ENCODE results near the gene XAB2. TPM values are rescaled to one million over a fixed set of nuclear protein-coding genes. Genes with fewer than 3 reads are reported as not detected.

XAB2 gene
- total and polyA plus RNA-seq, 4 experiments from 2014 or later, result 5.4 to 77.2 (median 42.6) TPM

DNA sequence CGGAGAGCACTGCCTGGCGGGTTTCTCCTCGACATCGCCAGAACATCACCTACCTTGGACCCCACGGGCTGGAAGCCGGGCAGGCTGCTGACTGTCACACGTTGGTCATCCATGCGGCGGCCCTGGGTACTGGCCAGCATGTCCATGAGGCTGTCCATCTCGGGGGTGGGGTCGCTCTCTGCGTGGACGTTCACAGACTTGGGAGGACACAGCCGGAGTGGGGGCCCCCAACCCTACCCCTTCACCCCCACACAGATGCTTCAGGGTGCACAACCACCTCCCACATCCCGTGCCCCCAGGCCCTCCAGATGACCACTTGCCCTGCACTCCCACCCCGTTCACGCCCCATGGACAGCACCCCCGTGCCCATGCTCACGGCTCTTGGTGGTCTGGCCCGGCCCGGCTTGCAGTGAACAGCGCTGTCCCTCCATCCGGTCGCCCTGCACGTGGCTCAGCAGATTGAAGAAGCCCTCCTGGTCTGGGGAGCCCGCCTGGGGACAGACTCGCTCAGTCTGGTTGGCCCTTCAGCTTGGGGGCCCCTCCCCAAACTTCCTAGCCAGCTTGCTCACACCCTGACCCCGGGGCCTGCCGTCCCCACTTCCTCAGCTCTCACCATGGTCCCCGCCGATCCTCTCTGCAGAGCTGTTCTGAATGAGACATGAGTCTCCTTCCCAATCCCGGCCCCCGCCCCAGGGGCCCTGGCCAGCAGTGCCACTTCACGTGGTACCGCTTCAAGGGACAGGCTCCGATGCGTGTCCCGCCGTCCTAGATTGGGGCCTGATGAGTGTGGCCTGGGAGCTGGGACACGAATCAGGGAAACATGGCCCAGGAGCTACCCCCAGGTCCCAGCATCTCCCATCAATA, 3.2 kb upstream of the XAB2 start:
- Mint-ChIP-seq H3K9me3 (peaks cover 0 to 1% (median 0%) of the 10 kb centered on the region in 8 donors), H3K4me1 (peaks cover 20 to 68% (median 44%) of the 10 kb centered on the region in 4 donors), H3K27me3 (no peaks in the 10 kb centered on the region), H3K4me3 (peak overlapping the region in 1 of 8 donors; percentile 25), H3K36me3 (peaks cover 0 to 27% of the 10 kb centered on the region in 2 donors), H3K27ac (peak overlapping the region in 2 of 7 donors; percentile 7 to 13)
- Histone ChIP-seq H3K9me3 (ENCODE audit: control insufficient read depth in 1 of 2, low read length in 2 of 2) (no peaks in the 10 kb centered on the region), H3K4me3 (ENCODE audit: low read length in 2 of 2) (no peak overlapping the region), H3K4me1 (ENCODE audit: insufficient read depth, low read length) (peaks cover 39% of the 10 kb centered on the region), H3K27me3 (ENCODE audit: insufficient read depth, low read length) (no peaks in the 10 kb centered on the region), H3K27ac (ENCODE audit: low read depth, low read length) (no peak overlapping the region), H3K36me3 (ENCODE audit: insufficient read depth, low read length) (peaks cover 6% of the 10 kb centered on the region)
- ChIA-PET POLR2A (ENCODE audit: partially characterized antibody) (interaction anchor here (1.3 to 1.8 kb wide), 2 partner anchors 8 to 10 kb away, joined by 3 to 4 read pairs; no protein-coding TSS in a partner anchor), CTCF (ENCODE audit: partially characterized antibody) (interaction anchor here (1.0 kb wide), 1 partner anchor 20 kb away, joined by 4 read pairs; no protein-coding TSS in a partner anchor)
- intact Hi-C loops (cut with micrococcal nuclease), result no loop called here
- DNase-seq, result no peak

GRCh38 chr19:7631577-7631976, 2.2 kb upstream of the XAB2 start:
- POLR2A ChIA-PET (ENCODE audit: partially characterized antibody), result interaction anchor here (1.8 kb wide), 1 partner anchor 7 kb away, joined by 4 read pairs; no protein-coding TSS in a partner anchor
- Histone ChIP-seq H3K4me3 (ENCODE audit: low read length in 2 of 2) (no peak overlapping the region), H3K27ac (ENCODE audit: low read depth, low read length) (no peak overlapping the region), H3K27me3 (ENCODE audit: insufficient read depth, low read length) (no peaks in the 10 kb centered on the region), H3K36me3 (ENCODE audit: insufficient read depth, low read length) (peaks cover 13% of the 10 kb centered on the region), H3K9me3 (ENCODE audit: control insufficient read depth in 1 of 2, low read length in 2 of 2) (no peaks in the 10 kb centered on the region), H3K4me1 (ENCODE audit: insufficient read depth, low read length) (peaks cover 38% of the 10 kb centered on the region)
- Mint-ChIP-seq H3K4me3 (peak overlapping the region in 4 of 8 donors; percentile 21 to 33 (median 26)), H3K36me3 (peaks cover 4 to 32% of the 10 kb centered on the region in 2 donors), H3K9me3 (peaks cover 0 to 3% (median 0%) of the 10 kb centered on the region in 8 donors), H3K4me1 (peaks cover 20 to 61% (median 45%) of the 10 kb centered on the region in 4 donors), H3K27ac (peak overlapping the region in 1 of 7 donors; percentile 44), H3K27me3 (no peaks in the 10 kb centered on the region)
- intact Hi-C loops (cut with micrococcal nuclease), result no loop called here
- no peak for DNase-seq
- CTCF ChIA-PET (ENCODE audit: partially characterized antibody), result no interaction called here

DNA sequence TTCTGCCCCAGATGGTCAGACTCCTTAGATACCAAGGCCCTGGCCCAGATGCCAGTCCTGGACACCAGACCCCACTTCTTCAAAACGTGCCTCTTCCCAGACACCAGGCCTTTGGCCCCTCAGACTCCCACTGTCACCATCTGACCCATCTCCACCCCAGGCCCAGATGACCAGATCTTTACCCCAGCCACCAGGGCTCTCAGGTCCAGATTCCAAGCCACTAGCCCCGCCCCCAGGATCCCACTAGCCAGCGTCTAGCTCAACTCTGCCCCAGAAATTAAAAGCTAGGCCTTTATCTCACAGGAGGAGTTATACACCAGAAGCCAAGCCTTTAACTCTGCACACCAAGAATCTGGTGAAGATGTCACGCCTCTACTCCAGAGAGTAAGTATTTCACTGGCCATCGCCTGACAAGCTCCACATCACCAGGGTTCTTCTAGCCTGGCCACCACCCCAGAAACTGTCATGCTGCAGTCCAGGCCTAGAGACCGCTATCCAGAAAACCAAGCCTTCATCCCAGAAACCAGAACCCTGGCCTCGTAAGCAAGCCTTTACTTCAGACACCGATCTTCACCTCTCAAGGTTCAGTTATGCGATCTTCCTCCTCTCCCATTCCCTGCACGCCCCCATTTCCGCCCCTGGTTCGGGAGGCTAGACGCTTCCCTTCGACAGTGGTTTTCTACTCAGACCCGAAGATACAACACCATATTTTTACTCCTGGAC, 595 bp downstream of the XAB2 start:
- Histone ChIP-seq H3K4me1 (ENCODE audit: insufficient read depth, low read length) (peaks cover 31% of the 10 kb centered on the region), H3K9me3 (ENCODE audit: control insufficient read depth in 1 of 2, low read length in 2 of 2) (no peaks in the 10 kb centered on the region), H3K36me3 (ENCODE audit: insufficient read depth, low read length) (peaks cover 26% of the 10 kb centered on the region), H3K27ac (ENCODE audit: low read depth, low read length) (peak overlapping the region; percentile 94), H3K27me3 (ENCODE audit: insufficient read depth, low read length) (no peaks in the 10 kb centered on the region), H3K4me3 (ENCODE audit: low read length in 2 of 2) (peak overlapping the region; percentile 81 to 96)
- Mint-ChIP-seq H3K36me3 (peaks cover 4 to 30% of the 10 kb centered on the region in 2 donors), H3K9me3 (peaks cover 0 to 3% (median 0%) of the 10 kb centered on the region in 8 donors), H3K27me3 (no peaks in the 10 kb centered on the region), H3K4me3 (peak overlapping the region; percentile 95 to 99 (median 96)), H3K27ac (peak overlapping the region; percentile 92 to 100 (median 99)), H3K4me1 (peaks cover 14 to 41% (median 33%) of the 10 kb centered on the region in 4 donors)
- intact Hi-C loops (cut with micrococcal nuclease), result loop anchor here (1.0 to 5.0 kb wide), 3 partner anchors 9 to 294 kb away; partner anchors contain the start of genes SNAPC2, STXBP2 and TRAPPC5
- DNase-seq, result peak in 1 of 5 donors; percentile 35
- ChIA-PET POLR2A (ENCODE audit: partially characterized antibody) (interaction anchor here (0.7 to 2.8 kb wide), 20 partner anchors 8 to 816 kb away, joined by 3 to 15 read pairs (median 6); partner anchors contain the start of genes ARHGEF18, HNRNPM, MCOLN1 and PNPLA6), CTCF (ENCODE audit: partially characterized antibody) (interaction anchor here (0.6 to 2.2 kb wide), 8 partner anchors 9 to 374 kb away, joined by 3 to 7 read pairs (median 4); partner anchors contain the start of gene TRAPPC5)

DNA sequence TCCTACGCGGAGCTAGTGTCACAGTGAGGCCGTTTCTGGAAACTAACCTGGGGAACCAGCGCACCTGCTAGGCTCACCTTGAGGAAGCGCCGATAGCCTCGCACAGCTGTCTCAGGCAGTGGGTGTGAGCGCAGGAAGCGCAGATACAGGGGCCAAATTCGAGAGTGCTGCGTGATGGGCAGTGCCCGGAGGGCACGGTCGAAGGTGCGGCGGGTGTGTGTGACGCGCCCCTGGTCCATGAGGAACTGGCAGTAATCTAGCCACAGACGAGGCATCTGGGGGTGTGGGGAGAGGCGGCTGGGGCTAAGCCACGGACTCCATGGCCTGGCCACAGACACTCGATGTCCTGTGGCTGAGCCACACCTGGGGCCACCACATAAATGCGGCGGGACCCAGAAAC, 2.2 kb downstream of the XAB2 start:
- ChIA-PET POLR2A (ENCODE audit: partially characterized antibody) (interaction anchor here (1.6 kb wide), 1 partner anchor 11 kb away, joined by 5 read pairs; no protein-coding TSS in a partner anchor), CTCF (ENCODE audit: partially characterized antibody) (interaction anchor here (2.2 kb wide), 1 partner anchor 54 kb away, joined by 7 read pairs; the partner anchor contains the start of gene TRAPPC5)
- H3K4me1 Mint-ChIP-seq, result peaks cover 17 to 45% (median 33%) of the 10 kb centered on the region in 4 donors
- Histone ChIP-seq H3K27ac (ENCODE audit: low read depth, low read length) (no peak overlapping the region), H3K36me3 (ENCODE audit: insufficient read depth, low read length) (peaks cover 37% of the 10 kb centered on the region), H3K4me1 (ENCODE audit: insufficient read depth, low read length) (peaks cover 31% of the 10 kb centered on the region), H3K4me3 (ENCODE audit: low read length in 2 of 2) (no peak overlapping the region), H3K27me3 (ENCODE audit: insufficient read depth, low read length) (no peaks in the 10 kb centered on the region), H3K9me3 (ENCODE audit: control insufficient read depth in 1 of 2, low read length in 2 of 2) (no peaks in the 10 kb centered on the region)
- no peak for DNase-seq
- H3K27me3 Mint-ChIP-seq, result no peaks in the 10 kb centered on the region
- peak overlapping the region in 5 of 8 donors; percentile 17 to 96 (median 45) for H3K4me3 Mint-ChIP-seq
- peak overlapping the region in 3 of 7 donors; percentile 13 to 62 (median 46) for H3K27ac Mint-ChIP-seq
- peaks cover 0 to 3% (median 0%) of the 10 kb centered on the region in 8 donors for H3K9me3 Mint-ChIP-seq
- intact Hi-C loops (cut with micrococcal nuclease), result loop anchor here (5.0 kb wide), 1 partner anchor 295 kb away; the partner anchor contains the start of gene SNAPC2
- H3K36me3 Mint-ChIP-seq, result peaks cover 12 to 35% of the 10 kb centered on the region in 2 donors

GRCh38 chr19:7625763-7626372, 3.5 kb downstream of the XAB2 start:
- Mint-ChIP-seq H3K27ac (no peak overlapping the region), H3K4me1 (peaks cover 18 to 38% (median 32%) of the 10 kb centered on the region in 4 donors), H3K27me3 (no peaks in the 10 kb centered on the region), H3K9me3 (peaks cover 0 to 7% (median 0%) of the 10 kb centered on the region in 8 donors), H3K4me3 (no peak overlapping the region), H3K36me3 (peaks cover 20 to 41% of the 10 kb centered on the region in 2 donors)
- CTCF ChIA-PET (ENCODE audit: partially characterized antibody), result interaction anchor here (0.7 kb wide), 1 partner anchor 1859 kb away, joined by 3 read pairs; no protein-coding TSS in a partner anchor
- Histone ChIP-seq H3K27me3 (ENCODE audit: insufficient read depth, low read length) (no peaks in the 10 kb centered on the region), H3K4me1 (ENCODE audit: insufficient read depth, low read length) (peaks cover 28% of the 10 kb centered on the region), H3K4me3 (ENCODE audit: low read length in 2 of 2) (no peak overlapping the region), H3K9me3 (ENCODE audit: control insufficient read depth in 1 of 2, low read length in 2 of 2) (no peaks in the 10 kb centered on the region), H3K27ac (ENCODE audit: low read depth, low read length) (no peak overlapping the region), H3K36me3 (ENCODE audit: insufficient read depth, low read length) (peaks cover 42% of the 10 kb centered on the region)
- intact Hi-C loops (cut with micrococcal nuclease), result loop anchor here (5.0 kb wide), 1 partner anchor 296 kb away; the partner anchor contains the start of gene SNAPC2
- DNase-seq, result no peak
- POLR2A ChIA-PET (ENCODE audit: partially characterized antibody), result no interaction called here

DNA sequence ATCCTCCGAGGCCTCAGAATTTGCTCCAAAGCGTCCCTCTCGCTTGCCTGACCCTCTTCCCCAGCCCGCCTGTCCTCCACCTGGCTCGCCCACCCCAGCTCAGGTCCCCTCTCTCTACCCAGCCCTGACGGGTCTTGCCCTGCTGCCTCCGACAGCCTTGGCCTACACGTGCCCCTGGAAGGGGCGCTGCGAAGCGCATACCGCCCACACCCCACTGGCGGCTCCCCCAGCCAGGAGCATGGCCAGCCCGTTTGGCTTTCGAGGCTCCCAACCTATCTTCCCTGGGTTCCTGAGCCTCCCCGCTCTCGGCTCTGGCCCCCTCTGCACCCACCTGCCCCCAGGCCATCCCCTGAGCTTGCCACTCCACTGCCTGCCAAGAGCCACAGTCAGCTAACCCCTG, 4.5 kb downstream of the XAB2 start:
- CTCF ChIA-PET (ENCODE audit: partially characterized antibody), result no interaction called here
- H3K36me3 Mint-ChIP-seq, result peaks cover 20 to 51% of the 10 kb centered on the region in 2 donors
- intact Hi-C loops (cut with micrococcal nuclease), result loop anchor here (5.0 kb wide), 1 partner anchor 297 kb away; the partner anchor contains the start of gene SNAPC2

More for the DNA sequence above, 4.5 kb downstream of the XAB2 start:
- peak overlapping the region in 1 of 7 donors; percentile 55 for H3K27ac Mint-ChIP-seq
- Histone ChIP-seq H3K27ac (ENCODE audit: low read depth, low read length) (no peak overlapping the region), H3K27me3 (ENCODE audit: insufficient read depth, low read length) (no peaks in the 10 kb centered on the region), H3K9me3 (ENCODE audit: control insufficient read depth in 1 of 2, low read length in 2 of 2) (no peaks in the 10 kb centered on the region), H3K4me1 (ENCODE audit: insufficient read depth, low read length) (peaks cover 19% of the 10 kb centered on the region), H3K4me3 (ENCODE audit: low read length in 2 of 2) (no peak overlapping the region), H3K36me3 (ENCODE audit: insufficient read depth, low read length) (peaks cover 51% of the 10 kb centered on the region)
- POLR2A ChIA-PET (ENCODE audit: partially characterized antibody), result interaction anchor here (0.6 to 1.6 kb wide), 2 partner anchors 8 to 102 kb away, joined by 3 to 4 read pairs; partner anchors contain the start of genes MCOLN1 and PCP2
- no peaks in the 10 kb centered on the region for H3K27me3 Mint-ChIP-seq
- H3K4me1 Mint-ChIP-seq, result peaks cover 13 to 27% (median 23%) of the 10 kb centered on the region in 4 donors
- no peak overlapping the region for H3K4me3 Mint-ChIP-seq
- H3K9me3 Mint-ChIP-seq, result peaks cover 0 to 6% (median 0%) of the 10 kb centered on the region in 8 donors
- no peak for DNase-seq

All from CD4-positive, alpha-beta memory T cell (primary cell).